Thymus (tissue), 11 donors: Measurements from ENCODE around the gene RASAL1. TPM values are rescaled to one million over a fixed set of nuclear protein-coding genes. Genes with fewer than 3 reads are reported as not detected.
A peak's percentile ranks its signal among the peaks of the same experiment; 100 is the strongest.

Source experiments
- DNase-seq, 9 donors: peaks; one replicate each; pipeline ENCODE4 v3.0.0-alpha.2; 2013; ENCODE audit warnings: low spot score in 9 of 9, low read depth in 6 of 9, missing footprints in 1 of 9
- H3K27ac ChIP-seq, 2 donors: one replicate each; pipeline ENCODE4 v1.5.1; 2013; ENCODE audit warnings: control low read depth in 1 of 2, low read depth in 1 of 2, low read length in 1 of 2, mild to moderate bottlenecking in 1 of 2, moderate library complexity in 1 of 2
- H3K27me3 ChIP-seq, 2 donors: one replicate each; pipeline ENCODE4 v1.5.1; 2013; ENCODE audit warnings: low read length in 1 of 2; ENCODE audit not compliant: control insufficient read depth in 2 of 2, insufficient read depth in 1 of 2
- H3K36me3 ChIP-seq, 2 donors: one replicate each; pipeline ENCODE4 v1.5.1; 2013; ENCODE audit warnings: low read length in 1 of 2, mild to moderate bottlenecking in 1 of 2, moderate library complexity in 1 of 2; ENCODE audit not compliant: control insufficient read depth in 2 of 2, insufficient read depth in 2 of 2
- H3K4me1 ChIP-seq, 2 donors: one replicate each; pipeline ENCODE4 v1.5.1; 2013; ENCODE audit warnings: low read length in 2 of 2; ENCODE audit not compliant: control insufficient read depth in 2 of 2, insufficient read depth in 2 of 2
- H3K4me3 ChIP-seq, 2 donors: one replicate each; pipeline ENCODE4 v1.5.1; 2013; ENCODE audit warnings: low read length in 2 of 2, control low read depth in 1 of 2, mild to moderate bottlenecking in 1 of 2
- H3K9me3 ChIP-seq, 2 donors: one replicate each; pipeline ENCODE4 v1.5.1; 2013; ENCODE audit warnings: low read length in 1 of 2, mild to moderate bottlenecking in 1 of 2; ENCODE audit not compliant: control insufficient read depth in 2 of 2, insufficient read depth in 1 of 2
- WGBS: extraction: QIAGEN DNeasy Blood & Tissue Kit; methylation state at CpG from one replicate; pipeline ENCODE4 v1.1.7; 2013; 5-methylcytosine and 5-hydroxymethylcytosine counted together
- polyA plus RNA-seq: library from polyadenylated mRNA; stranded (reverse); fragments of 200-250 nt; gene quantifications from one replicate; pipeline ENCODE4 v1.2.3, GENCODE V29; 2013
- total RNA-seq: library from RNA; stranded (reverse); fragments of 120-200 nt; gene quantifications from one replicate; pipeline ENCODE4 v1.2.4, GENCODE V29; 2013
- donor health status: healthy.

Gene RASAL1
- total and polyA plus RNA-seq, 2 donors: 1.7 to 3.7 TPM

DNA sequence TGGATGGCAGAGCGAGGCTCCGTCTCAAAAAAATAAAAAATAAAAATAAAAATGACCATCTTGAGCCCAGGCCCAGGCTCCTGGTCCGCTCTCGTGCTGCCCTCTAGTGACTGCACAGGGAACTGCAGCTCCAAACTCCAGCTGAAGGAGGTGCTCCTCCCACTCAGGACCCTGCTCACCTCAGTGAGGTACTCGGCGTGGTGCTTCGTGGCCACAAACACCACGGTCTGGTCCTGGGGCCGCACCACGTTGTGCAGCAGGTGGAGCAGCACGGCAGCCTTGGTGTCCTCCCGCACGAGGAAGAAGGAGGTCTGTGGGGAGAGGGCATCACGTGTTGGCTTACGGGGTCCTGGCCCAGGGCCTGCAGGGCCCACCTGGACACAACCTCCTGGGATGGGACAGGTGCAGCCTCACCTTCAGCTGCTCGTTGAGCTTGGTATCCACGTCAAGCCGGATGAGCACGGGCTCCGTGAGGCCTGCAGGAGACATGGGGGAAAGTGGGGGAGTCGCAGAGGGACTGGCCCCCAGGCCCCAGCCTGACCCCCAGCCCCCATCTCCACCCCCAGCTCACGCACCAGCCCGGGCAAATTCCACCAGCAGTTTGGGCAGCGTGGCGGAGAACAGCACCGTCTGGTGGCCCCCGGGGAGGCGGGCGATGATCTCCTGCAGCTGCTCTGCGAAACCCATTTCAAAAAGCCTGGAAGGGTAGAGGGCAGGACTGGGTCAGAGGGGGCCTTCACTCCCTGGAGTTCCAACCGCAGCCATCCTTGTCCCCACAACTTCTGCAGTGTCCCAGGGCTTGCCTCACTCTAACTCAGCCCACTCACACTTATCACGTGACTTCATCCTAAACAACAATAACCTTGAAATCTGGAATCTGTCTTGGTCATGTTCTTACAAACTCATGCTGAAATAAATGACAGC, 39.2 kb upstream of the RASAL1 start:
- no peak overlapping the region for H3K4me3 ChIP-seq
- no peaks in the 10 kb centered on the region for H3K27me3 ChIP-seq
- peaks cover 0 to 6% of the 10 kb centered on the region in 2 donors for H3K9me3 ChIP-seq
- peak overlapping the region in 1 of 2 donors; percentile 37 for H3K27ac ChIP-seq
- 72% methylated on average over 32 of the region's 32 CpGs for WGBS
- peak in 6 of 9 donors; percentile 36 to 76 (median 64) for DNase-seq
- H3K4me1 ChIP-seq: peaks cover 0 to 15% of the 10 kb centered on the region in 2 donors
- peaks cover 76 to 90% of the 10 kb centered on the region in 2 donors for H3K36me3 ChIP-seq

DNA sequence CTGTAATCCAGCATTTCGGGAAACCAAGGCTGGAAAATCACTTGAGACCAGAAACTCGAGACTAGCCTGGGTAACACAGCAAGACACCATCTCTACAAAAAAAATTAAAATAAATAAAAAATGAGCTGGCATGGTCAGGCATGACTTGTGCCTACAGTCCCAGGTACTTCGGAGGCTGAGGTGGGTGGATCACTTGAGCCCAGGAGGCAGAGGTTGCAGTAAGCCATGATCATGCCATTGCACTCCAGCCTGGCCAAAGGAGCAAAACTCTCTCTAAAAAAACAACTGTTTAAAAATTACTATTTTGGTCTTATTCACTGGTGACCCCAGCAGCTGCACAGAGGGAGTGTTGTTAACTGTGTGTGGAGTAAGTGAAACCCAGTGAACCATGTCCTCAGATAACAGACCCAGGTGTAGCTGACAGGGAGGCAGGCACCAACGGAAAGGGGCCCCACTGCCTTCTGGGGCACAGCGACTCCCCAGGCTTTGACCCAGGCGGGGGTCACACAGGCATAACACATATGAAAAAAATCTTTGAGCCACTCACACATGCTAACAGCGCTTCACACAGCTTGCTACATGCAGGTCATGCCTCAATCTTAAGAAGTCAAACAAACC, 37.6 kb upstream of the RASAL1 start:
- Histone ChIP-seq H3K27ac (peak overlapping the region in 1 of 2 donors; percentile 62), H3K4me3 (no peak overlapping the region), H3K9me3 (peaks cover 0 to 3% of the 10 kb centered on the region in 2 donors), H3K36me3 (peaks cover 81 to 90% of the 10 kb centered on the region in 2 donors), H3K4me1 (peaks cover 0 to 15% of the 10 kb centered on the region in 2 donors), H3K27me3 (no peaks in the 10 kb centered on the region)
- DNase-seq: peak in 1 of 9 donors; percentile 35
- WGBS: 95% methylated on average over 7 of the region's 7 CpGs

DNA sequence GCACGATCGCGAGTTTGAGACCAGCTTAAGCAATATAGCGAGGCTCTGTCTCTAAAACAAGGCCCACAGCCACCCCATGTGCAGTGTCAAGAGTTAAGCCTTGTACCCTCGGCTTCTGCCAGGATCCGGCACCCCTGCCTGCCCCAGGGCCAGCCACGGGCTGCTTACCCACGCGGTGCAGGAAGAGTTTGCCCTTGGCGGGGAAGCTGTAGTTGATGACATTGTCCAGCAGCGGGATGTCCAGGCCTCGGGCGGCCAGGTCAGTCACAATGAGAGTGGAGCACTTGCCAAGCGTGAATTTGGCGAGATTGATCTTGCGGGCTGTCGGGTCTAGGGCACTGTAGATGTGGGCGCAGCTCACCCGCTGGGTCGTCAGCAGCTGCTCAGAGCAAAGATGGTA, 36.6 kb upstream of the RASAL1 start:
- no peak overlapping the region for H3K27ac ChIP-seq
- H3K27me3 ChIP-seq: no peaks in the 10 kb centered on the region
- peaks cover 0 to 2% of the 10 kb centered on the region in 2 donors for H3K9me3 ChIP-seq
- peaks cover 81 to 90% of the 10 kb centered on the region in 2 donors for H3K36me3 ChIP-seq
- H3K4me3 ChIP-seq: no peak overlapping the region
- peaks cover 0 to 15% of the 10 kb centered on the region in 2 donors for H3K4me1 ChIP-seq
- DNase-seq: no peak
- 98% methylated on average over 20 of the region's 20 CpGs for WGBS

DNA sequence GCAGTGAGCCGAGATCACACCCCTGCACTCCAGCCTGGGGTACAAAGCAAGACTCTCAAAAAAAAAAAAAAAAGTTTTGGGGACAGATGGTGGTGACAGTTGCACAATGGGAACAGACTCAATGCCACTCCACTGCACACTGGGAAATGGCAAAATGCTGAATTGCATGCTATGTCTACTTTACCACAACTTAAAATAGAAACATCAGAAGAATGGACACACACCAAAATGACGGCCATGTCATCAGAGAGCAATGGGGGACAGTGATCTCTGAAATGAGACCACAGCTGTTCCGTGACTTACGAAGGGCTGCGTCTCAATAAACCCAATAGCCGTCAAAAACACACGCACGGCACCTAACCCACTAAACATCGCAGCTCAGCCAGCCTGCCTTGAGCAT, 36.0 kb upstream of the RASAL1 start:
- Histone ChIP-seq H3K9me3 (no peaks in the 10 kb centered on the region), H3K36me3 (peaks cover 81 to 88% of the 10 kb centered on the region in 2 donors), H3K27me3 (no peaks in the 10 kb centered on the region), H3K27ac (no peak overlapping the region), H3K4me1 (peaks cover 0 to 15% of the 10 kb centered on the region in 2 donors), H3K4me3 (no peak overlapping the region)
- WGBS: 96% methylated on average over 9 of the region's 9 CpGs
- no peak for DNase-seq

DNA sequence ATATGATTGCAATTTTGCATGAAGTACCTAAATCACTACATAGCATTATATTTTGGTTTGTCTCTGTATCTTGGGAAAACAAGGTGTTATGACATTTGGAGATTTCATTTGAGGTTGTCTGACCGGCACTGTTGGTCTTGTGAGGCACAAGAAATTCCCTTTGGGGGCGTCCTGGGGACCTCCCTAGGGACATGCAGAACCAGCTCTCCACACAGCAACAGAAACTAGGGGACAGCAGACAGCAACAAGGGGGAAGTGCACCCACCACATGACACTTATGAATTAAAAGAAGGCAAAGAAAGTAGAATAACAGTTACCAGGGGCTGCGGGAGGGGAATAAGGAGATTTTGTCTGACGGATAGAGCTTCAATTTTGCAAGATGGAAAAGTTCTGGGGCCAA, 35.4 kb upstream of the RASAL1 start:
- Histone ChIP-seq H3K4me1 (peaks cover 0 to 15% of the 10 kb centered on the region in 2 donors), H3K27ac (no peak overlapping the region), H3K36me3 (peaks cover 85 to 88% of the 10 kb centered on the region in 2 donors), H3K4me3 (no peak overlapping the region), H3K27me3 (no peaks in the 10 kb centered on the region), H3K9me3 (no peaks in the 10 kb centered on the region)
- WGBS: 97% methylated on average over 4 of the region's 4 CpGs
- no peak for DNase-seq

DNA sequence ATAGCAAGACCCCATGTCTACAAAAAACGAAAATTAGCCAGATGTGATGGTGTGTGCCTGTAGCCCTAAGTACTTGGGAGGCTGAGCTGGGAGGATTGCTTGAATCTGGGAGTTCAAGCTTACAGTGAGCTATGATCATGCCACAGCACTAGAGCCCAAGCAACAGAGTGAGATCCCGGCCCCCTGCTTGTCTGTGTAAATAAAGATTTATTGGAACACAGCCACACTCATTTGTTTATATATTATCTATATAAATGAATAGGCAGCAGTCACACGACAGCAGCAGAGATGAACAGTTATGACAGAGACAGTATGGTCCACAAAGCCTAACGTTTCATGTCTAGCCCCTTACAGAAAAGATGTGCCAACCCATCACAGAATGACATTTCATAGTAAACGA, 34.9 kb upstream of the RASAL1 start:
- Histone ChIP-seq H3K27ac (no peak overlapping the region), H3K27me3 (no peaks in the 10 kb centered on the region), H3K9me3 (no peaks in the 10 kb centered on the region), H3K36me3 (peaks cover 89 to 91% of the 10 kb centered on the region in 2 donors), H3K4me1 (peaks cover 0 to 15% of the 10 kb centered on the region in 2 donors), H3K4me3 (no peak overlapping the region)
- DNase-seq: no peak
- WGBS: 97% methylated on average over 5 of the region's 5 CpGs

DNA sequence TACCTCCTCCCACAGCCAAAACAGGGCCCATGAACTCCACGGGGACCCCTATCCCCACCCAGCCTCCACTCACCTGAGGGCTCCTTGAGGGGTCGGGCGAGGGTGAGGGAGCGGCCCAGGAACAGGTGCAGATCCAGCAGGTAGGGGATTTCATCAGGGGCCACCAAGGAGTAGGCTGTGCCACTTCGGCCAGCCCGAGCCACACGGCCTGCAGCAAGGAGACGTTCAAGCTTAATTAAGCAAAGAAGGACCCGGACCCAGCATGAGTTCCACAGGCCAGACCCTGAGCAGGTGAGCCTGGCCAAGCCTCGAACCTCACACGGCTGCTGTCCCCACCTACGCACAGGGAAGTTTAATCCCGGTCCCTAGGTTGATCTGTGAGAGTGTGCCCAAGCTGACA, 34.1 kb upstream of the RASAL1 start:
- no peak overlapping the region for H3K4me3 ChIP-seq
- H3K27me3 ChIP-seq: no peaks in the 10 kb centered on the region
- no peak for DNase-seq
- peaks cover 91 to 92% of the 10 kb centered on the region in 2 donors for H3K36me3 ChIP-seq
- no peaks in the 10 kb centered on the region for H3K9me3 ChIP-seq
- WGBS: 98% methylated on average over 13 of the region's 13 CpGs
- no peak overlapping the region for H3K27ac ChIP-seq
- peaks cover 0 to 15% of the 10 kb centered on the region in 2 donors for H3K4me1 ChIP-seq

DNA sequence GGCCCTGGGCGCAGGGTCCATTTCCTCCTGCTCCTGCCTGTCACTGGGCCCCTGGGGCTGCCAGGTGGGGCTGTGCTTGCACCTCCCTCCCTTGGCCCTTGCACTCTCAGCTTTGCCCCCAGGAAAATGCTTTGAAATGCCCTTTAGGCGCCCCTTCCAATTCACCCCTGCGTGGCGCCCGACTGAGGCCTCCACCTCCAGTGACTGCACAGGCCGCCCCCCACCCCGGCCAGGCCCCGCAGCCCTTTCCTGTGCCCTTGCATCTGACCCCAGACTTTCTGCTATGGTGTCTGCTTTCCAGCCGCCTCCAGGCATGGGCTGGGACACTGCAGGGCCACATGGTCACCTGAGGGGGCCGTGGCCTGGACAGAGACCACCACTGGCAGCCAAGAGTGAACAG, 32.3 kb upstream of the RASAL1 start:
- Histone ChIP-seq H3K27me3 (no peaks in the 10 kb centered on the region), H3K4me1 (peaks cover 0 to 1% of the 10 kb centered on the region in 2 donors), H3K27ac (no peak overlapping the region), H3K36me3 (peaks cover 86 to 90% of the 10 kb centered on the region in 2 donors), H3K4me3 (no peak overlapping the region), H3K9me3 (no peaks in the 10 kb centered on the region)
- no peak for DNase-seq
- WGBS: 98% methylated on average over 10 of the region's 10 CpGs
